ENCODE data around the gene ADAP1. TPM values are rescaled to one million over a fixed set of nuclear protein-coding genes. Genes with fewer than 3 reads are reported as not detected.
A peak's percentile ranks its signal among the peaks of the same experiment; 100 is the strongest.

Gene ADAP1
- total RNA-seq, 1 experiment from 2014 or later = 6.2 TPM

- peaks cover 33 to 47% (median 43%) of the 10 kb centered on the region in 3 experiments for H3K36me3 Mint-ChIP-seq (ENCODE audit: insufficient read depth in 1 of 3, low read depth in 3 of 3)
- peak overlapping the region; percentile 35 for H3K4me2 ChIP-seq (ENCODE audit: insufficient read depth, insufficient read length, low read length)
- H3K79me1 ChIP-seq (ENCODE audit: insufficient read depth, low read depth, low read length, poor library complexity, severe bottlenecking) = peaks cover under 1% of the 10 kb centered on the region
- H3K27ac ChIP-seq (ENCODE audit: insufficient read length, low read depth, low read length) = no peak overlapping the region
- H2BK5ac ChIP-seq (ENCODE audit: insufficient read length, low read length) = no peak overlapping the region
- no peak overlapping the region for H4K91ac ChIP-seq (ENCODE audit: insufficient read length, low read depth, low read length)
- no peak for DNase-seq
- no peaks in the 10 kb centered on the region for H3K9me3 ChIP-seq (ENCODE audit: control insufficient read depth, low read depth, low read length)
- peaks cover 35% of the 10 kb centered on the region; the same call in 1 of the 2 replicates for H3K79me2 ChIP-seq (ENCODE audit: insufficient read depth, low read length)
- H3K4ac ChIP-seq (ENCODE audit: low read depth, low read length) = no peak overlapping the region
- H3K23ac ChIP-seq (ENCODE audit: insufficient read length, low read depth, low read length) = no peak overlapping the region
- 0 out of 2 replicates have a peak, but pooled peaks cover 2% of the 10 kb centered on the region for H3K4me1 ChIP-seq (ENCODE audit: insufficient read depth, low read length)
- H3K18ac ChIP-seq (ENCODE audit: insufficient read length, low read depth, low read length) = peak overlapping the region; percentile 28
- no peak overlapping the region for H2BK12ac ChIP-seq (ENCODE audit: insufficient read length, low read depth, low read length)
- WGBS (ENCODE audit: extremely low coverage, insufficient read length, low lambda C conversion rate) = no CpG with 5 or more reads among the region's 26 CpGs
- no peak overlapping the region for H2BK120ac ChIP-seq (ENCODE audit: low read depth, low read length, poor library complexity, severe bottlenecking)
- no peaks in the 10 kb centered on the region for H4K20me1 ChIP-seq (ENCODE audit: control insufficient read depth, insufficient read depth, insufficient read length)
- H3K9me3 Mint-ChIP-seq = peaks cover 5 to 6% of the 10 kb centered on the region in 2 experiments
- no peak overlapping the region for H2AFZ ChIP-seq (ENCODE audit: low read length)
- no peak for TF ChIP-seq CTCF (conservative IDR thresholded peaks at IDR 0.05)
- H3K56ac ChIP-seq (ENCODE audit: insufficient read length, low read depth, low read length) = no peak overlapping the region
- peak overlapping the region; percentile 59 for H3K14ac ChIP-seq (ENCODE audit: insufficient read depth, low read length)
- peaks cover 12% of the 10 kb centered on the region in 2 experiments for H3K4me1 Mint-ChIP-seq
- no peak overlapping the region for H4K8ac ChIP-seq (replicated peaks; ENCODE audit: insufficient read length, low read depth, low read length)
- H2BK20ac ChIP-seq (ENCODE audit: low read depth, low read length, poor library complexity, severe bottlenecking) = no peak overlapping the region
- H3T11ph ChIP-seq (ENCODE audit: low read length) = no peak overlapping the region
- H4K5ac ChIP-seq (ENCODE audit: insufficient read length, low read depth, low read length) = no peak overlapping the region
- no peaks in the 10 kb centered on the region for H3K27me3 Mint-ChIP-seq (ENCODE audit: low read depth)
- H3K23me2 ChIP-seq (ENCODE audit: insufficient read length, low read depth, low read length, poor library complexity, severe bottlenecking) = peaks cover 5% of the 10 kb centered on the region
- H3K27ac Mint-ChIP-seq = peak overlapping the region; percentile 84 to 92 (median 88); a peak in 5 of 7 replicates
- no peak overlapping the region for H2AK5ac ChIP-seq (ENCODE audit: insufficient read length, low read length)
- peak overlapping the region; percentile 91 to 95 for H3K4me3 Mint-ChIP-seq
- H2BK15ac ChIP-seq (ENCODE audit: low read depth, low read length) = no peak overlapping the region
- no peaks in the 10 kb centered on the region for H3K27me3 ChIP-seq (ENCODE audit: insufficient read depth, low read length)
- H3K9ac ChIP-seq (ENCODE audit: extremely low read depth, insufficient read length, low read length) = peak overlapping the region; percentile 75
Observed at GRCh38 chr7:876972-877311, 77.5 kb downstream of the ADAP1 start.

All from H9 (cell line).